ENCODE measurements around the gene CNBD2.

- TF ChIP-seq CTCF (IDR thresholded peaks at IDR 0.05) (no peak), POLR2A (IDR thresholded peaks at IDR 0.05) (no peak)
Observed at GRCh38 chr20:36004045-36004444, 35.7 kb downstream of the CNBD2 start.
